SK-N-MC (cell line): ENCODE data around the gene HELZ.

Experiments used
- EZH2 ChIP-seq: fragments of 200-600 bp; sonication (generic); IDR thresholded peaks from one replicate; pipeline ENCODE4 v1.6.1; 2017; ENCODE audit warnings: antibody characterized with exemption
- POLR2AphosphoS5 ChIP-seq: IDR thresholded peaks from 2 replicates; pipeline ENCODE4 v1.6.1; 2012; ENCODE audit warnings: mild to moderate bottlenecking, low read depth, low read length, borderline replicate concordance

DNA sequence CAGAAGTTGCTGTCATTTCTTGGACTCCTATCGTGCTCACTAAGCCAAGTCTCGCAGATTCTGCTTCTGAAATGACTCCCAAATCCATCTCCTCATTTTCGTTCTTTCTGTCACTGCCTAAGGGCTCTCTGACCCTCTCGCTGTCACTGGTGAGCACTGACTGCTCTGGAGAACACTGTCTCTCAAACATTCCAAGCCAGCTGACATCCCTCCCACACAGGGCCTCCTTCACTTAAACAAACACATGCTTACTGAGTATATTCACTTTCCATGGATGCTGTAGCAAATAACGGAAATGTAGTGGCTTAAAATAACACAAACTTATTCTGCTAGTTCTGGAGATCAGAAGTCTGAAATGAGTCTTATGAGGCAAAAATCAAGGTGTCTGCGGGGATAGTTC, 181.9 kb downstream of the HELZ start:
- TF ChIP-seq EZH2 (no peak), POLR2AphosphoS5 (no peak)
